Activated naive CD4-positive, alpha-beta T cell treated with anti-CD3 and anti-CD28 coated beads, Interleukin-2, amount 10 ng/mL, durations not matched to agents 7 days and 5 days (primary cell): ENCODE measurements around the gene GPRIN1.

ENCODE experiments used
- CTCF ChIA-PET: fragments of 350-600 bp; sonication (Branson Sonifier 250); formaldehyde crosslinking; loops from one replicate; lab custom pipeline; 2021; ENCODE audit warnings: antibody characterized with exemption; lab: Charles Lee
- DNase-seq: peaks from one replicate; pipeline ENCODE4 v3.0.0-alpha.2; 2020
- H3K27ac Mint-ChIP-seq: one replicate; pipeline ENCODE4 v1.8.0; 2021; ENCODE audit warnings: mild to moderate bottlenecking, moderate library complexity, mixed read lengths
- H3K27me3 Mint-ChIP-seq: one replicate; pipeline ENCODE4 v1.8.0; 2021; ENCODE audit warnings: mild to moderate bottlenecking, mixed read lengths
- H3K36me3 Mint-ChIP-seq: one replicate; pipeline ENCODE4 v1.8.0; 2021; ENCODE audit warnings: mixed read lengths
- H3K4me1 Mint-ChIP-seq: one replicate; pipeline ENCODE4 v1.8.0; 2021; ENCODE audit warnings: mixed read lengths
- H3K4me3 Mint-ChIP-seq: one replicate; pipeline ENCODE4 v1.8.0; 2021; ENCODE audit warnings: mild to moderate bottlenecking, moderate library complexity, mixed read lengths
- H3K9me3 Mint-ChIP-seq: one replicate; pipeline ENCODE4 v1.8.0; 2021; ENCODE audit warnings: mixed read lengths

The GPRIN1 gene

GRCh38 chr5:176609724-176610434, at the start of gene GPRIN1:
TSS of gene GPRIN1 (minus strand) at chr5:176610156. CDS start at chr5:176599834, 10,322 bp downstream.
- Mint-ChIP-seq H3K36me3 (peaks cover 3% of the 10 kb centered on the region), H3K4me1 (peaks cover 16% of the 10 kb centered on the region), H3K9me3 (no peaks in the 10 kb centered on the region), H3K27ac (peak within 1 kb of the TSS; percentile 77), H3K4me3 (peak within 1 kb of the TSS; percentile 89), H3K27me3 (peaks cover 77% of the 10 kb centered on the region)
- CTCF ChIA-PET: interaction anchor here (1.1 kb wide), 1 partner anchor 14 kb away, joined by 3 read pairs; no protein-coding TSS in a partner anchor
- DNase-seq: peak; percentile 58

GRCh38 chr5:176659512-176659839, 49.5 kb upstream of the GPRIN1 start:
- no peak for DNase-seq
- H3K36me3 Mint-ChIP-seq: peaks cover 6% of the 10 kb centered on the region
- no peak overlapping the region for H3K4me3 Mint-ChIP-seq
- H3K27ac Mint-ChIP-seq: no peak overlapping the region
- H3K27me3 Mint-ChIP-seq: peaks cover 20% of the 10 kb centered on the region
- no peaks in the 10 kb centered on the region for H3K9me3 Mint-ChIP-seq
- H3K4me1 Mint-ChIP-seq: peaks cover 33% of the 10 kb centered on the region
- CTCF ChIA-PET: interaction anchor here (1.0 to 6.7 kb wide), 13 partner anchors 9 to 453 kb away, joined by 3 to 79 read pairs (median 8); partner anchors contain the start of genes CLTB and TSPAN17

- Mint-ChIP-seq H3K27ac (peak overlapping the region; percentile 49), H3K27me3 (peaks cover 15% of the 10 kb centered on the region), H3K36me3 (peaks cover 6% of the 10 kb centered on the region)
Observed at GRCh38 chr5:176658817-176659511, 49.0 kb upstream of the GPRIN1 start.

GRCh38 chr5:176658007-176658599, 48.1 kb upstream of the GPRIN1 start:
- H3K36me3 Mint-ChIP-seq: peaks cover 13% of the 10 kb centered on the region
- peak overlapping the region; percentile 27 for H3K4me3 Mint-ChIP-seq
- CTCF ChIA-PET: interaction anchor here (0.6 to 6.7 kb wide), 15 partner anchors 8 to 454 kb away, joined by 3 to 79 read pairs (median 4); partner anchors contain the start of genes CLTB, EIF4E1B, SNCB and TSPAN17
- peak overlapping the region; percentile 49 for H3K27ac Mint-ChIP-seq
- no peaks in the 10 kb centered on the region for H3K9me3 Mint-ChIP-seq
- peak; percentile 77 for DNase-seq
- peaks cover 8% of the 10 kb centered on the region for H3K27me3 Mint-ChIP-seq
- peaks cover 40% of the 10 kb centered on the region for H3K4me1 Mint-ChIP-seq

More at GRCh38 chr5:176658817-176659511, 49.0 kb upstream of the GPRIN1 start:
- Mint-ChIP-seq H3K9me3 (no peaks in the 10 kb centered on the region), H3K4me3 (peak overlapping the region; percentile 27), H3K4me1 (peaks cover 33% of the 10 kb centered on the region)
- DNase-seq: peak; percentile 72
- CTCF ChIA-PET: interaction anchor here (0.6 to 6.7 kb wide), 16 partner anchors 8 to 453 kb away, joined by 3 to 79 read pairs (median 4); partner anchors contain the start of genes CLTB, EIF4E1B, SNCB and TSPAN17

- H3K4me1 Mint-ChIP-seq: peaks cover 45% of the 10 kb centered on the region
- no peak for DNase-seq
- no peak overlapping the region for H3K27ac Mint-ChIP-seq
- CTCF ChIA-PET: interaction anchor here (1.0 to 6.7 kb wide), 7 partner anchors 9 to 456 kb away, joined by 3 to 79 read pairs (median 5); partner anchors contain the start of gene TSPAN17
- H3K4me3 Mint-ChIP-seq: no peak overlapping the region
- no peaks in the 10 kb centered on the region for H3K9me3 Mint-ChIP-seq
- peaks cover 2% of the 10 kb centered on the region for H3K27me3 Mint-ChIP-seq
- H3K36me3 Mint-ChIP-seq: peaks cover 17% of the 10 kb centered on the region
Observed at GRCh38 chr5:176656467-176656990, 46.6 kb upstream of the GPRIN1 start.

GRCh38 chr5:176654856-176655255, 44.9 kb upstream of the GPRIN1 start:
- Mint-ChIP-seq H3K27me3 (no peaks in the 10 kb centered on the region), H3K4me3 (no peak overlapping the region), H3K36me3 (peaks cover 23% of the 10 kb centered on the region), H3K27ac (no peak overlapping the region), H3K4me1 (peaks cover 50% of the 10 kb centered on the region), H3K9me3 (no peaks in the 10 kb centered on the region)
- CTCF ChIA-PET: no interaction called here
- DNase-seq: no peak

- peak; percentile 37 for DNase-seq
- CTCF ChIA-PET: no interaction called here
- Mint-ChIP-seq H3K4me3 (no peak overlapping the region), H3K27me3 (no peaks in the 10 kb centered on the region), H3K9me3 (no peaks in the 10 kb centered on the region), H3K36me3 (peaks cover 28% of the 10 kb centered on the region), H3K4me1 (peaks cover 49% of the 10 kb centered on the region), H3K27ac (no peak overlapping the region)
Observed at GRCh38 chr5:176653401-176654385, 43.7 kb upstream of the GPRIN1 start.

- H3K36me3 Mint-ChIP-seq: peaks cover 27% of the 10 kb centered on the region
- H3K27ac Mint-ChIP-seq: no peak overlapping the region
- no peaks in the 10 kb centered on the region for H3K9me3 Mint-ChIP-seq
- CTCF ChIA-PET: interaction anchor here (1.6 to 2.8 kb wide), 2 partner anchors 8 to 235 kb away, joined by 4 to 15 read pairs; partner anchors contain the start of gene CLTB
- peaks cover 44% of the 10 kb centered on the region for H3K4me1 Mint-ChIP-seq
- no peak overlapping the region for H3K4me3 Mint-ChIP-seq
- no peak for DNase-seq
- no peaks in the 10 kb centered on the region for H3K27me3 Mint-ChIP-seq
Observed at GRCh38 chr5:176652136-176652535, 42.2 kb upstream of the GPRIN1 start.

GRCh38 chr5:176651472-176651980, 41.6 kb upstream of the GPRIN1 start:
- Mint-ChIP-seq H3K4me3 (no peak overlapping the region), H3K27me3 (no peaks in the 10 kb centered on the region), H3K36me3 (peaks cover 27% of the 10 kb centered on the region), H3K9me3 (no peaks in the 10 kb centered on the region), H3K27ac (no peak overlapping the region), H3K4me1 (peaks cover 50% of the 10 kb centered on the region)
- no peak for DNase-seq
- CTCF ChIA-PET: interaction anchor here (1.6 to 2.8 kb wide), 3 partner anchors 7 to 235 kb away, joined by 4 to 15 read pairs (median 9); partner anchors contain the start of gene CLTB

- Mint-ChIP-seq H3K4me1 (peaks cover 59% of the 10 kb centered on the region), H3K36me3 (peaks cover 27% of the 10 kb centered on the region), H3K4me3 (no peak overlapping the region), H3K27ac (no peak overlapping the region), H3K27me3 (no peaks in the 10 kb centered on the region), H3K9me3 (no peaks in the 10 kb centered on the region)
- CTCF ChIA-PET: interaction anchor here (1.8 to 2.8 kb wide), 2 partner anchors 8 to 10 kb away, joined by 9 to 15 read pairs; no protein-coding TSS in a partner anchor
- DNase-seq: no peak
Observed at GRCh38 chr5:176650354-176650884, 40.5 kb upstream of the GPRIN1 start.

- peak overlapping the region; percentile 88 for H3K4me3 Mint-ChIP-seq
- no peaks in the 10 kb centered on the region for H3K9me3 Mint-ChIP-seq
- H3K36me3 Mint-ChIP-seq: peaks cover 21% of the 10 kb centered on the region
- peak; percentile 46 for DNase-seq
- peak overlapping the region; percentile 90 for H3K27ac Mint-ChIP-seq
- H3K4me1 Mint-ChIP-seq: peaks cover 60% of the 10 kb centered on the region
- CTCF ChIA-PET: interaction anchor here (3.1 to 3.5 kb wide), 2 partner anchors 9 to 12 kb away, joined by 20 to 22 read pairs; no protein-coding TSS in a partner anchor
- peaks cover 4% of the 10 kb centered on the region for H3K27me3 Mint-ChIP-seq
Observed at GRCh38 chr5:176648474-176649194, 38.7 kb upstream of the GPRIN1 start.
